Heart right ventricle (tissue), 16 donors: ENCODE measurements around the gene SERPINA1. TPM values are rescaled to one million over a fixed set of nuclear protein-coding genes. Genes with fewer than 3 reads are reported as not detected.
"Not testable (repeated sequence)": the region's sequence is repeated elsewhere in the genome, so short reads cannot be mapped to it uniquely, and the experiment has no call there.

Experiments used
- ATAC-seq, 8 donors: fragments of 200-7000 bp; cut with Tn5 transposase; one replicate each; pipeline ENCODE4 v1.9.1; 2020; ENCODE audit warnings: mild to moderate bottlenecking in 8 of 8, moderate library complexity in 8 of 8, moderate number of reproducible peaks in 1 of 8
- DNase-seq, 2 donors: peaks; one replicate each; pipeline ENCODE4 v3.0.0-alpha.2; 2020
- H3K27ac ChIP-seq, 10 donors: fragments of 200-600 bp; sonication (generic) in 2 of 10; one replicate each; pipeline versions ENCODE4 v1.5.0 to v1.8.0; 2020 to 2022; ENCODE audit warnings: mild to moderate bottlenecking in 3 of 10
- H3K27me3 ChIP-seq, 7 donors: fragments of 200-600 bp; one replicate each; pipeline ENCODE4 v1.8.0; 2021 to 2022; ENCODE audit warnings: mild to moderate bottlenecking in 2 of 7
- H3K36me3 ChIP-seq, 9 donors: fragments of 200-600 bp; sonication (generic) in 1 of 9; one replicate each; pipeline versions ENCODE4 v1.5.0 to v1.8.0; 2020 to 2022; ENCODE audit warnings: mild to moderate bottlenecking in 2 of 9
- H3K4me1 ChIP-seq, 9 donors: fragments of 200-600 bp; sonication (generic) in 1 of 9; one replicate each; pipeline versions ENCODE4 v1.5.0 to v1.8.0; 2020 to 2022; ENCODE audit warnings: mild to moderate bottlenecking in 4 of 9
- H3K4me3 ChIP-seq, 10 donors: fragments of 200-600 bp; sonication (generic) in 2 of 10; one replicate each; pipeline versions ENCODE4 v1.5.0 to v1.8.0; 2020 to 2022; ENCODE audit warnings: mild to moderate bottlenecking in 7 of 10, moderate library complexity in 2 of 10
- H3K9me3 ChIP-seq, 11 donors: fragments of 200-600 bp in 10 of 11; sonication (generic) in 2 of 11; one replicate each; pipeline versions ENCODE4 v1.5.0 to v1.8.0; 2013 to 2022; ENCODE audit warnings: mild to moderate bottlenecking in 2 of 11, control low read depth in 1 of 11, moderate library complexity in 1 of 11
- CTCF ChIP-seq, 9 donors: fragments of 200-600 bp; sonication (generic) in 2 of 9; IDR thresholded peaks; one replicate each; pipeline versions ENCODE4 v1.5.0 to v1.8.0; 2021 to 2022; ENCODE audit warnings: antibody characterized with exemption in 9 of 9, mild to moderate bottlenecking in 5 of 9, moderate library complexity in 1 of 9
- WGBS, 2 donors: extraction: QIAGEN DNeasy Blood & Tissue Kit; methylation state at CpG; one replicate each; pipeline ENCODE4 v1.1.7; 2013; ENCODE audit warnings: inconsistent platforms in 1 of 2; 5-methylcytosine and 5-hydroxymethylcytosine counted together
- intact Hi-C, 10 donors: fragments of 100-400 bp; cut with DNase I; formaldehyde crosslinking; loops; one replicate each; pipeline versions ENCODE4 v1.11.1 to v1.14.2; 2022
- polyA plus RNA-seq, 2 donors: library from polyadenylated mRNA; stranded (reverse); fragments of 200-250 nt; gene quantifications; one replicate each; pipeline ENCODE4 v1.2.3, GENCODE V29; 2013
- total RNA-seq, 10 donors: library from RNA; stranded (reverse); fragmentation: NEBNext Ultra II Directional in 3 of 10; extraction: Animal tissue kit (Norgen Biotek cat#: 25700) in 3 of 10; gene quantifications; one replicate each; pipeline versions ENCODE4 v1.2.1 to v1.2.4, GENCODE V29; 2021 to 2023
- donor health status: Arrhythmogenic right ventricular cardiomyopathy.
- donor health status: ischemic (EF 13 %, LVEDD 7.1; RV severe dilation, severe dysfunction).
- donor health status: healthy with polysubstance abuse.
- donor health status: DM: no; HTN: yes; CAD: no.
- donor health status: DM: no; HTN: no; CAD: no.
- donor health status: ischemic (EF 25% LVEDD 6.9; RV normal size, moderate dysfunction).
- donor health status: ischemic (EF 25% LVEDD 5.7; RV mildly dilated, moderate dysfunction).
- donor health status: healthy.
- donor health status: DM: yes; HTN: yes; CAD: no.
- donor health status: Ischemic cardiomyopathy.
- donor health status: ischemic (EF 35%, LVEDD 5.7; RV mildly dilated, moderate dysfunction).
- donor health status: nonischemic (EF 11% LVEDD 7.7; RV severe dilation, severe dysfunction).
- donor health status: DM: yes; HTN: yes; CAD: no.
- donor health status: PGD.
- donor health status: ischemic (EF 29% LVEDD 5.4; RV normal size, mild dysfunction).
- donor health status: nonischemic (EF 23%, LVEDD 6.1; RV moderate dilation, normal function).

The SERPINA1 gene
- total and polyA plus RNA-seq, 12 donors, result 1.1 to 38.3 (median 3.8) TPM

- Histone ChIP-seq H3K36me3 (no peaks in the 10 kb centered on the region), H3K9me3 (no peaks in the 10 kb centered on the region), H3K4me3 (no peak overlapping the region), H3K4me1 (no peaks in the 10 kb centered on the region), H3K27ac (no peak overlapping the region), H3K27me3 (peaks cover 0 to 45% (median 23%) of the 10 kb centered on the region in 7 donors)
- DNase-seq (no peak), ATAC-seq (no peak)
- intact Hi-C loops, result loop anchor here in 2 of 10 donors (5.0 to 10.0 kb wide), 2 partner anchors 128 to 131 kb away; no protein-coding TSS in a partner anchor
- WGBS, 2 donors, result 74 to 78% methylated on average over 5 of the region's 5 CpGs
- TF ChIP-seq CTCF (IDR thresholded peaks at IDR 0.05), result no peak
These were observed 31.9 kb downstream of the SERPINA1 start for GRCh38 chr14:94356379-94357056.

GRCh38 chr14:94355191-94355794, 33.1 kb downstream of the SERPINA1 start:
- no peak overlapping the region for H3K4me3 ChIP-seq
- H3K4me1 ChIP-seq, result no peaks in the 10 kb centered on the region
- ATAC-seq (peak in 2 of 8 donors; percentile 31 to 41), DNase-seq (peak; percentile 12 to 31)
- intact Hi-C loops, result loop anchor here in 2 of 10 donors (5.0 to 10.0 kb wide), 2 partner anchors 130 to 132 kb away; no protein-coding TSS in a partner anchor
- peaks cover 0 to 49% (median 23%) of the 10 kb centered on the region in 7 donors for H3K27me3 ChIP-seq
- WGBS, 2 donors, result 21 to 23% methylated on average over 15 of the region's 15 CpGs
- H3K27ac ChIP-seq, result no peak overlapping the region
- H3K36me3 ChIP-seq, result no peaks in the 10 kb centered on the region
- H3K9me3 ChIP-seq, result no peaks in the 10 kb centered on the region
- peak in 5 of 9 donors; percentile 19 to 52 (median 34) for TF ChIP-seq CTCF (IDR thresholded peaks at IDR 0.05)

GRCh38 chr14:94354638-94355185, 33.7 kb downstream of the SERPINA1 start:
- H3K27me3 ChIP-seq, result peaks cover 0 to 49% (median 23%) of the 10 kb centered on the region in 7 donors
- no peak for DNase-seq
- 95 to 97% methylated on average over 3 of the region's 3 CpGs for WGBS, 2 donors

GRCh38 chr14:94354190-94354589, 34.2 kb downstream of the SERPINA1 start:
- not testable (repeated sequence) for H3K4me3 ChIP-seq, H3K27ac ChIP-seq, H3K9me3 ChIP-seq, ATAC-seq, H3K36me3 ChIP-seq, DNase-seq, H3K4me1 ChIP-seq
- WGBS, 2 donors, result 88 to 94% methylated on average over 8 of the region's 8 CpGs
- peaks cover 0 to 45% (median 23%) of the 10 kb centered on the region in 7 donors for H3K27me3 ChIP-seq
- intact Hi-C loops, result loop anchor here in 3 of 10 donors (5.0 to 10.0 kb wide), 2 partner anchors 131 to 133 kb away; no protein-coding TSS in a partner anchor

More at GRCh38 chr14:94354638-94355185, 33.7 kb downstream of the SERPINA1 start:
- Histone ChIP-seq H3K4me1 (no peaks in the 10 kb centered on the region), H3K4me3 (no peak overlapping the region), H3K27ac (no peak overlapping the region), H3K9me3 (no peaks in the 10 kb centered on the region), H3K36me3 (no peaks in the 10 kb centered on the region)
- no peak for ATAC-seq
- no peak for TF ChIP-seq CTCF (IDR thresholded peaks at IDR 0.05)
- intact Hi-C loops, result loop anchor here in 4 of 10 donors (5.0 to 10.0 kb wide), 2 partner anchors 130 to 133 kb away; no protein-coding TSS in a partner anchor
